Liver (tissue), 9 donors: ENCODE data around the gene HAGH. TPM values are rescaled to one million over a fixed set of nuclear protein-coding genes. Genes with fewer than 3 reads are reported as not detected.

Source experiments
- DNase-seq: peaks from one replicate; pipeline ENCODE4 v3.0.0-alpha.2; 2017; ENCODE audit warnings: low spot score
- H3K27ac ChIP-seq, 2 donors: one replicate each; pipeline ENCODE4 v1.7.0; 2013; ENCODE audit warnings: inconsistent platforms in 2 of 2, low read length in 2 of 2, control low read depth in 1 of 2, low read depth in 1 of 2, mild to moderate bottlenecking in 1 of 2
- H3K27me3 ChIP-seq, 4 donors: one replicate each; pipeline versions ENCODE4 v1.6.1 to v1.7.0; 2013; ENCODE audit warnings: low read length in 3 of 4, inconsistent platforms in 1 of 4, mild to moderate bottlenecking in 1 of 4, moderate library complexity in 1 of 4; ENCODE audit not compliant: control insufficient read depth in 4 of 4, insufficient read depth in 4 of 4
- H3K36me3 ChIP-seq, 4 donors: one replicate each; pipeline versions ENCODE4 v1.6.1 to v1.7.0; 2013; ENCODE audit warnings: low read length in 3 of 4, mild to moderate bottlenecking in 3 of 4, low read depth in 1 of 4, moderate library complexity in 1 of 4; ENCODE audit not compliant: control insufficient read depth in 4 of 4, insufficient read depth in 3 of 4
- H3K4me1 ChIP-seq, 4 donors: one replicate each; pipeline versions ENCODE4 v1.6.1 to v1.7.0; 2013; ENCODE audit warnings: low read length in 3 of 4, mild to moderate bottlenecking in 3 of 4, moderate library complexity in 1 of 4; ENCODE audit not compliant: control insufficient read depth in 4 of 4, insufficient read depth in 4 of 4
- H3K4me3 ChIP-seq, 3 donors: one replicate each; pipeline versions ENCODE4 v1.6.1 to v1.7.0; 2013; ENCODE audit warnings: low read length in 3 of 3, control low read depth in 1 of 3, low read depth in 1 of 3, mild to moderate bottlenecking in 1 of 3
- H3K9ac ChIP-seq, 2 donors: one replicate each; pipeline ENCODE4 v1.7.0; 2013; ENCODE audit warnings: low read length in 2 of 2, mild to moderate bottlenecking in 2 of 2, moderate library complexity in 2 of 2, control low read depth in 1 of 2, low read depth in 1 of 2
- H3K9me3 ChIP-seq, 4 donors: one replicate each; pipeline versions ENCODE4 v1.6.1 to v1.7.0; 2013; ENCODE audit warnings: low read length in 3 of 4; ENCODE audit not compliant: control insufficient read depth in 4 of 4
- EGR1 ChIP-seq, 2 donors: IDR thresholded peaks; 2 replicates each; pipeline ENCODE4 v1.6.1; 2016 to 2018; ENCODE audit warnings: antibody characterized with exemption in 2 of 2, low read depth in 2 of 2
- FOXA1 ChIP-seq: IDR thresholded peaks from 2 replicates; pipeline ENCODE4 v1.6.1; 2016; ENCODE audit warnings: antibody characterized with exemption
- FOXA2 ChIP-seq: IDR thresholded peaks from 2 replicates; pipeline ENCODE4 v1.6.1; 2016; ENCODE audit warnings: antibody characterized with exemption
- GABPA ChIP-seq, 2 donors: IDR thresholded peaks in 1 of 2; conservative IDR thresholded peaks in 1 of 2; 2 replicates each; pipeline ENCODE4 v1.6.1; 2016; ENCODE audit warnings: antibody characterized with exemption in 2 of 2, mild to moderate bottlenecking in 1 of 2, moderate library complexity in 1 of 2
- HNF4A ChIP-seq, 2 donors: conservative IDR thresholded peaks; 2 replicates each; pipeline ENCODE4 v1.6.1; 2016; ENCODE audit warnings: antibody characterized with exemption in 2 of 2, mild to moderate bottlenecking in 2 of 2
- HNF4G ChIP-seq: IDR thresholded peaks from 2 replicates; pipeline ENCODE4 v1.6.1; 2016; ENCODE audit warnings: antibody characterized with exemption
- JUND ChIP-seq, 2 donors: IDR thresholded peaks; 2 replicates each; pipeline ENCODE4 v1.6.1; 2016; ENCODE audit warnings: antibody characterized with exemption in 2 of 2
- NR2F2 ChIP-seq: IDR thresholded peaks from 2 replicates; pipeline ENCODE4 v1.6.1; 2016; ENCODE audit warnings: antibody characterized with exemption
- RAD21 ChIP-seq, 2 donors: IDR thresholded peaks; 2 replicates each; pipeline ENCODE4 v1.6.1; 2016; ENCODE audit warnings: antibody characterized with exemption in 2 of 2, mild to moderate bottlenecking in 2 of 2
- RXRA ChIP-seq, 2 donors: IDR thresholded peaks; 2 replicates each; pipeline ENCODE4 v1.6.1; 2017 to 2018; ENCODE audit warnings: antibody characterized with exemption in 2 of 2, mild to moderate bottlenecking in 1 of 2
- SP1 ChIP-seq: IDR thresholded peaks from 2 replicates; pipeline ENCODE4 v1.6.1; 2018; ENCODE audit warnings: antibody characterized with exemption, mild to moderate bottlenecking
- TAF1 ChIP-seq: conservative IDR thresholded peaks from 2 replicates; pipeline ENCODE4 v1.6.1; 2016; ENCODE audit warnings: antibody characterized with exemption, mild to moderate bottlenecking
- YY1 ChIP-seq: IDR thresholded peaks from 2 replicates; pipeline ENCODE4 v1.6.1; 2016; ENCODE audit warnings: antibody characterized with exemption, mild to moderate bottlenecking
- WGBS: extraction: QIAGEN DNeasy Blood & Tissue Kit; methylation state at CpG from one replicate; pipeline ENCODE4 v1.1.7; 2013; 5-methylcytosine and 5-hydroxymethylcytosine counted together
- polyA plus RNA-seq, 2 donors: library from polyadenylated mRNA; stranded (reverse) in 1 of 2; unstranded in 1 of 2; fragments of 200-250 nt in 1 of 2; fragments of >200 nt in 1 of 2; fragmentation: Nextera tagmentation in 1 of 2; extraction: Ambion mirVana in 1 of 2; gene quantifications; one replicate each; pipeline versions ENCODE4 v1.2.1 to v1.2.3, GENCODE V29; 2013 to 2015
- total RNA-seq, 2 donors: library from RNA; depleted of rRNA; stranded (reverse); fragments of >200 nt; gene quantifications; one replicate each; pipeline ENCODE4 v1.2.3, GENCODE V29; 2014
- TF ChIP-seq, protein P1 (sequence below): IDR thresholded peaks from 2 replicates; pipeline ENCODE4 v1.6.1; 2016; ENCODE audit warnings: antibody characterized with exemption
- TF ChIP-seq, protein P2 (sequence below): IDR thresholded peaks from 2 replicates; pipeline ENCODE4 v1.6.1; 2016; ENCODE audit warnings: antibody characterized with exemption
- TF ChIP-seq, protein P3 (sequence below): IDR thresholded peaks from 2 replicates; pipeline ENCODE4 v1.6.1; 2016; ENCODE audit warnings: antibody characterized with exemption, mild to moderate bottlenecking
- TF ChIP-seq, protein P4 (sequence below): IDR thresholded peaks from 2 replicates; pipeline ENCODE4 v1.6.1; 2016; ENCODE audit warnings: antibody characterized with exemption
- TF ChIP-seq, protein P5 (sequence below): fragments of 150-350 bp; IDR thresholded peaks from 2 replicates; pipeline ENCODE4 v1.5.1; 2017; ENCODE audit warnings: improper control_type of control experiment, low read depth, low read length; ENCODE audit not compliant: missing input control
- donor health status: healthy.
- donor health status: healthy.
- donor health status: healthy.
- donor health status: healthy.
- donor health status: healthy.

The HAGH gene
- total and polyA plus RNA-seq, 4 donors: 169 to 252 (median 204) TPM

DNA sequence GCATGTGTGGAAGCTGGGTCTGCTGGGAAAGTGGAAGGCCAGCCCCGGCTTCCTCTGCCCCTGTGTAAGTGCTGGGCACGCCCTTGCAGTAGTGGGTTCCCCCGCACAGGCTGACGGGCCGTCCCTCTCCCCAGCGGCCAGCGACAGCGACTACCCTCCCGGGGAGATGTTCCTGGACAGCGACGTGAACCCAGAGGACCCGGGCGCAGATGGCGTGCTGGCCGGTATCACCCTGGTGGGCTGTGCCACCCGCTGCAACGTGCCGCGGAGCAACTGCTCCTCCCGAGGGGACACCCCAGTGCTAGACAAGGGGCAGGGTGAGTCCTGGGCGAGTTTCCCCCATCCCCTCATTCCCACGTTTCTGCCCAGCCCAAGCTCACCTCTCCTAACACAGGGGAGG is 60.8 kb downstream of the HAGH start:
- H3K4me3 ChIP-seq: no peak overlapping the region
- 94% methylated on average over 22 of the region's 22 CpGs for WGBS
- no peak overlapping the region for H3K27ac ChIP-seq
- peaks cover 0 to 14% (median 6%) of the 10 kb centered on the region in 4 donors for H3K4me1 ChIP-seq
- H3K9me3 ChIP-seq: no peaks in the 10 kb centered on the region
- DNase-seq: no peak
- H3K36me3 ChIP-seq: peaks cover 7 to 56% (median 14%) of the 10 kb centered on the region in 4 donors
- H3K9ac ChIP-seq: no peak overlapping the region
- H3K27me3 ChIP-seq: no peaks in the 10 kb centered on the region
- TF ChIP-seq, protein P1, sequence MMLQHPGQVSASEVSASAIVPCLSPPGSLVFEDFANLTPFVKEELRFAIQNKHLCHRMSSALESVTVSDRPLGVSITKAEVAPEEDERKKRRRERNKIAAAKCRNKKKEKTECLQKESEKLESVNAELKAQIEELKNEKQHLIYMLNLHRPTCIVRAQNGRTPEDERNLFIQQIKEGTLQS: no peak
- TF ChIP-seq RAD21 (IDR thresholded peaks at IDR 0.05) (no peak), RXRA (IDR thresholded peaks at IDR 0.05) (no peak), FOXA1 (no peak), NR2F2 (no peak), EGR1 (IDR thresholded peaks at IDR 0.05; ENCODE audit: low read depth in 2 of 2) (no peak), HNF4A (conservative IDR thresholded peaks at IDR 0.05) (no peak), GABPA (IDR thresholded peaks at IDR 0.05 in 1 of 2, conservative IDR thresholded peaks at IDR 0.05 in 1 of 2) (no peak), YY1 (no peak), TAF1 (no peak), JUND (IDR thresholded peaks at IDR 0.05) (no peak), HNF4G (no peak), FOXA2 (no peak), SP1 (no peak)
- TF ChIP-seq, protein P2, sequence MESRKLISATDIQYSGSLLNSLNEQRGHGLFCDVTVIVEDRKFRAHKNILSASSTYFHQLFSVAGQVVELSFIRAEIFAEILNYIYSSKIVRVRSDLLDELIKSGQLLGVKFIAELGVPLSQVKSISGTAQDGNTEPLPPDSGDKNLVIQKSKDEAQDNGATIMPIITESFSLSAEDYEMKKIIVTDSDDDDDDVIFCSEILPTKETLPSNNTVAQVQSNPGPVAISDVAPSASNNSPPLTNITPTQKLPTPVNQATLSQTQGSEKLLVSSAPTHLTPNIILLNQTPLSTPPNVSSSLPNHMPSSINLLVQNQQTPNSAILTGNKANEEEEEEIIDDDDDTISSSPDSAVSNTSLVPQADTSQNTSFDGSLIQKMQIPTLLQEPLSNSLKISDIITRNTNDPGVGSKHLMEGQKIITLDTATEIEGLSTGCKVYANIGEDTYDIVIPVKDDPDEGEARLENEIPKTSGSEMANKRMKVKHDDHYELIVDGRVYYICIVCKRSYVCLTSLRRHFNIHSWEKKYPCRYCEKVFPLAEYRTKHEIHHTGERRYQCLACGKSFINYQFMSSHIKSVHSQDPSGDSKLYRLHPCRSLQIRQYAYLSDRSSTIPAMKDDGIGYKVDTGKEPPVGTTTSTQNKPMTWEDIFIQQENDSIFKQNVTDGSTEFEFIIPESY: no peak
- TF ChIP-seq, protein P3, sequence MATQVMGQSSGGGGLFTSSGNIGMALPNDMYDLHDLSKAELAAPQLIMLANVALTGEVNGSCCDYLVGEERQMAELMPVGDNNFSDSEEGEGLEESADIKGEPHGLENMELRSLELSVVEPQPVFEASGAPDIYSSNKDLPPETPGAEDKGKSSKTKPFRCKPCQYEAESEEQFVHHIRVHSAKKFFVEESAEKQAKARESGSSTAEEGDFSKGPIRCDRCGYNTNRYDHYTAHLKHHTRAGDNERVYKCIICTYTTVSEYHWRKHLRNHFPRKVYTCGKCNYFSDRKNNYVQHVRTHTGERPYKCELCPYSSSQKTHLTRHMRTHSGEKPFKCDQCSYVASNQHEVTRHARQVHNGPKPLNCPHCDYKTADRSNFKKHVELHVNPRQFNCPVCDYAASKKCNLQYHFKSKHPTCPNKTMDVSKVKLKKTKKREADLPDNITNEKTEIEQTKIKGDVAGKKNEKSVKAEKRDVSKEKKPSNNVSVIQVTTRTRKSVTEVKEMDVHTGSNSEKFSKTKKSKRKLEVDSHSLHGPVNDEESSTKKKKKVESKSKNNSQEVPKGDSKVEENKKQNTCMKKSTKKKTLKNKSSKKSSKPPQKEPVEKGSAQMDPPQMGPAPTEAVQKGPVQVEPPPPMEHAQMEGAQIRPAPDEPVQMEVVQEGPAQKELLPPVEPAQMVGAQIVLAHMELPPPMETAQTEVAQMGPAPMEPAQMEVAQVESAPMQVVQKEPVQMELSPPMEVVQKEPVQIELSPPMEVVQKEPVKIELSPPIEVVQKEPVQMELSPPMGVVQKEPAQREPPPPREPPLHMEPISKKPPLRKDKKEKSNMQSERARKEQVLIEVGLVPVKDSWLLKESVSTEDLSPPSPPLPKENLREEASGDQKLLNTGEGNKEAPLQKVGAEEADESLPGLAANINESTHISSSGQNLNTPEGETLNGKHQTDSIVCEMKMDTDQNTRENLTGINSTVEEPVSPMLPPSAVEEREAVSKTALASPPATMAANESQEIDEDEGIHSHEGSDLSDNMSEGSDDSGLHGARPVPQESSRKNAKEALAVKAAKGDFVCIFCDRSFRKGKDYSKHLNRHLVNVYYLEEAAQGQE: no peak
- TF ChIP-seq, protein P4, sequence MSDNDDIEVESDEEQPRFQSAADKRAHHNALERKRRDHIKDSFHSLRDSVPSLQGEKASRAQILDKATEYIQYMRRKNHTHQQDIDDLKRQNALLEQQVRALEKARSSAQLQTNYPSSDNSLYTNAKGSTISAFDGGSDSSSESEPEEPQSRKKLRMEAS: no peak
- TF ChIP-seq, protein P5, sequence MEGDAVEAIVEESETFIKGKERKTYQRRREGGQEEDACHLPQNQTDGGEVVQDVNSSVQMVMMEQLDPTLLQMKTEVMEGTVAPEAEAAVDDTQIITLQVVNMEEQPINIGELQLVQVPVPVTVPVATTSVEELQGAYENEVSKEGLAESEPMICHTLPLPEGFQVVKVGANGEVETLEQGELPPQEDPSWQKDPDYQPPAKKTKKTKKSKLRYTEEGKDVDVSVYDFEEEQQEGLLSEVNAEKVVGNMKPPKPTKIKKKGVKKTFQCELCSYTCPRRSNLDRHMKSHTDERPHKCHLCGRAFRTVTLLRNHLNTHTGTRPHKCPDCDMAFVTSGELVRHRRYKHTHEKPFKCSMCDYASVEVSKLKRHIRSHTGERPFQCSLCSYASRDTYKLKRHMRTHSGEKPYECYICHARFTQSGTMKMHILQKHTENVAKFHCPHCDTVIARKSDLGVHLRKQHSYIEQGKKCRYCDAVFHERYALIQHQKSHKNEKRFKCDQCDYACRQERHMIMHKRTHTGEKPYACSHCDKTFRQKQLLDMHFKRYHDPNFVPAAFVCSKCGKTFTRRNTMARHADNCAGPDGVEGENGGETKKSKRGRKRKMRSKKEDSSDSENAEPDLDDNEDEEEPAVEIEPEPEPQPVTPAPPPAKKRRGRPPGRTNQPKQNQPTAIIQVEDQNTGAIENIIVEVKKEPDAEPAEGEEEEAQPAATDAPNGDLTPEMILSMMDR: no peak
